ENCODE data around the gene ARL6. TPM values are rescaled to one million over a fixed set of nuclear protein-coding genes. Genes with fewer than 3 reads are reported as not detected.

Gene ARL6, protein sequence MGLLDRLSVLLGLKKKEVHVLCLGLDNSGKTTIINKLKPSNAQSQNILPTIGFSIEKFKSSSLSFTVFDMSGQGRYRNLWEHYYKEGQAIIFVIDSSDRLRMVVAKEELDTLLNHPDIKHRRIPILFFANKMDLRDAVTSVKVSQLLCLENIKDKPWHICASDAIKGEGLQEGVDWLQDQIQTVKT
- polyA plus RNA-seq (ENCODE audit: insufficient read depth in 1 of 5, insufficient read length in 5 of 5, low replicate concordance in 1 of 5): 10 to 100 TPM; 14.6 to 25.6 (median 20.0) TPM
- long read RNA-seq, donor 1, full-length matches to known transcripts: 8 of 8 reads
- long read RNA-seq, donor 1, partial matches to known transcripts: 0 of 8 reads
- long read RNA-seq, donor 1, other reads (novel, unspliced or antisense): 0 of 8 reads
- long read RNA-seq, donor 2, full-length matches to known transcripts: 1 of 1 reads
- long read RNA-seq, donor 2, partial matches to known transcripts: 0 of 1 reads
- long read RNA-seq, donor 2, other reads (novel, unspliced or antisense): 0 of 1 reads
- long read RNA-seq, donor 3, full-length matches to known transcripts: 5 of 5 reads
- long read RNA-seq, donor 3, partial matches to known transcripts: 0 of 5 reads
- long read RNA-seq, donor 3, other reads (novel, unspliced or antisense): 0 of 5 reads
- long read RNA-seq, donor 4, partial matches to known transcripts: 0 of 1 reads
- long read RNA-seq, donor 4, other reads (novel, unspliced or antisense): 0 of 1 reads
- long read RNA-seq, donor 5, full-length matches to known transcripts: 7 of 7 reads
- long read RNA-seq, donor 5, partial matches to known transcripts: 0 of 7 reads
- long read RNA-seq, donor 5, other reads (novel, unspliced or antisense): 0 of 7 reads
- long read RNA-seq, donor 6, full-length matches to known transcripts: 8 of 8 reads
- long read RNA-seq, donor 6, partial matches to known transcripts: 0 of 8 reads
- long read RNA-seq, donor 6, other reads (novel, unspliced or antisense): 0 of 8 reads
- long read RNA-seq, donor 7, full-length matches to known transcripts: 2 of 2 reads
- long read RNA-seq, donor 7, partial matches to known transcripts: 0 of 2 reads
- long read RNA-seq, donor 7, other reads (novel, unspliced or antisense): 0 of 2 reads
- long read RNA-seq, donor 8, full-length matches to known transcripts: 4 of 4 reads
- long read RNA-seq, donor 8, partial matches to known transcripts: 0 of 4 reads
- long read RNA-seq, donor 8, other reads (novel, unspliced or antisense): 0 of 4 reads

DNA sequence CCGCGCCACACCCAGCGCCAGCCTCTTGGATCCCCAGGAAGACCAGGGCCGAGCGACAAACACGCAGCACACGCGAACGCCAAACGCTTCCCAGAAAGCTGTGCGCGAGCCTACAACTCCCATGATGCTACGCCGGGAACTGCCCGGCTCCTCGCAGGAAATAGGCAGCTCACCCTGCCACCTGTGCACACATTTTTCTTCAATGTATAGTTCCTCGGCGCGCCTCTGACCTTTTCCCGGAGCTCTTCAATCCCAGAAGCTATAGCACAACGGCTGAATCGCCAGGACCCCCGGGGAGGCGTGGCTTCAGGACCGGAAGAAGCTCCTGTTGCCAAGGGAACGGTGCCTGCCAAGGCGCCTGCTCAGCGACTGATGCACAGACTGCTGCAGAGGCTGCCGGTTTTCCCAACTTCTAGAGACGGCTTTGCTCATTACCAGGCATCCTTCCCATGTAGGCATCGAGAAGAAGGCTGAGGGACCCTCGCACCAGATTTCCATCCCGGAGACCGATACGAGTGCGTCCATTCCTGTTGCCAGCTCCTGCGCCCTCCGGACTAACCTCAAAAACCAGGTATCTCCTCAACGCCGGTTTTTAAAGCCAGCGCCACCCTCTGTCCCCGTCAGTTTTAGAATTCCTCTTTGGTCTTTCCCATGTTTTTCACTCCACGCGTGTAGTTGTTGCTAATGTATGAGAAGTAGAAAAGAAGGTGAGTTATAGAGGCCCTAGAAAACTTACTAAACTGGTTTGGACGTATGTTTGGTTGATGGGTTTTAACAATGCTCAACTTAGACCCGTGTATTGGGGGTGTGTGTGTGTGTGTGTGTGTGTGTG, at the start of gene ARL6:
Gene ARL6, plus strand, starts transcription at position 352 of the 832 bp plus-strand sequence. CDS start 3,350 bp downstream, outside the sequence.
- DNase-seq: peak; percentile 90

DNA sequence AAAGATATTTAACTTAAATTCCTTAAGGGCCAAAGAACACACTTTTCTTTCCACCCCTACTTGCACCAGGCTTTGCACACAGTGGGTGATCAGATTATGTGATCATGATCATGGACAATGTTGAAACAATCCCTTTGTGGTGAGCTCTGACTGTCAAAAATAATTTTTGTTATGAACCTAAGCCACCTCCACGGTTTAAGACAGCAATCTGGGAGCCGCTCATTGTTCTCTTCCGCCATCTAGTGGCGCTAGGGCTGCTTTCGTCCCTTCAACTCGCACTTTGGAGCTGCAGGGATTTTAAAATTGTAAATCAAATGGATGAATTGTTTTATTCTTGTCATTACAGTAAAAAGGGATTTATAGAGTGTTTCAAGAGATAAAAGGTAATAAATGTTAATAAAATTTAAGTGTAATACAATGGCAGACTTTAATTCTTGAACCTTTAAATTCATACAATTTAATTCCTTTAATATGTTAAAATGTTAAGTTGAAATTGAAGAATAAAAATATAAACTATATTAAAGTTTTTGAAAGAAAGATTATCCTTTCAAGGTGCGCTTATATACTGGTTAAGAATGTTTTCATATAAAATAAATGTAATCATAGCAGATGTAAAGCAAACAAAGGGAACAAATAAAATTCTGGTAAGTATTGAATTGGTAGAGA, 45.3 kb upstream of the ARL6 start:
- peak; percentile 51 to 69 for DNase-seq

DNA sequence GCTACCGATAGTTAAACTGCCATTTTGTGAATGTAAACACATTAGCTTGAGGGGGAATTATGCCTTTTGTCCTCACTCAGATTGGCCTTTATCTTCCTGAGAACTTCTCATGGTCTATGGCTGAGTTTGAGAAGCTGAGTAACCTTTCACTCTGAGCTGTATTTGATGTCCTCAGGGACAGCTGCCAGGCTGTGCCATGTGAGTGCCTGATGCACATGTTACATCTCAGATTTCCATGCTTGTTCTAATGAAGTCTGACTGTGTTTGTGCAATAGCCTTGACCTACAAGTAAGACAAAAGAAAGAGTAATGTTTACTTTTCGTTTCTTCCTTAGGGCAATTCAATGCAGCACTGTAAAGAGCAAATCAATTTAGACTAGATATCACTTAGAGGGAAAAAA, 44.1 kb upstream of the ARL6 start:
- DNase-seq: no peak

DNA sequence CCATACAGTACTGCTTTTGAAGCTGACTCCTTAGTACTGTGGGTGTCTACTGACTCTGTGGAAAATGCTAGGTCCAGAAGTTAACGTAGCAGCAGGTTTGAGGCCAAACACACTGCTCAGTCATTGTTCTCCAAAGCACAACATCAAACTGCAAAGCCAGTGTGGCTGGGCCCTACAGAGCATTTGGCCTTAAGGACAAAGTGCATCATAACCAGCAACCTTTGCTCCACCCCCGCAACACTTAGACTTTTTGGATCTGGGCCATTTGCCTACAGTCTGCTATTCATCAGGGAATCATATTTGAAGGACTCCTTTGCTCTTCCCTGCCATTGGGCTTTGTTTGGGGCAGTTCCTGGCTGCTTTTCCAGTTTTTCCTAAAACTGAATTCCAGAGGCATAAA, 43.1 kb upstream of the ARL6 start:
- DNase-seq: no peak

DNA sequence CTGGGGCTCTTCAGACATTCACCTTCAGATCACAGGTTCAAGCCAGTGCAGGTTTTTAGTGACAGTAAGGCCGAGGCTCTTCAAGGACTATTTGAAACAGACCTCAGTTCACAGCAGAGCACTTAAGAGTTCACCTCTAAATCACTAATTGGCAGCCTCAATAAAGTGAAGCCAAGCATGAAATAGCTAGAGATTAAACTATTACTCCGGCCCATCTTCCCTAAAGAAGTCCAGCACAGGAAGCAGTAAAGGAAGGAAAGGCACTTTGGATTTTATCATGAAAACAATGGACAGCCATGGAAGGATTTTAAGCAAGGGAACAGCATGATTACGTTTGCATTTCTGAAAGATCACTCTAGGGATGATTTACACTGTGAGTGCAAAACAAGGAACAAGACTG, 27.6 kb upstream of the ARL6 start:
- no peak for DNase-seq

DNA sequence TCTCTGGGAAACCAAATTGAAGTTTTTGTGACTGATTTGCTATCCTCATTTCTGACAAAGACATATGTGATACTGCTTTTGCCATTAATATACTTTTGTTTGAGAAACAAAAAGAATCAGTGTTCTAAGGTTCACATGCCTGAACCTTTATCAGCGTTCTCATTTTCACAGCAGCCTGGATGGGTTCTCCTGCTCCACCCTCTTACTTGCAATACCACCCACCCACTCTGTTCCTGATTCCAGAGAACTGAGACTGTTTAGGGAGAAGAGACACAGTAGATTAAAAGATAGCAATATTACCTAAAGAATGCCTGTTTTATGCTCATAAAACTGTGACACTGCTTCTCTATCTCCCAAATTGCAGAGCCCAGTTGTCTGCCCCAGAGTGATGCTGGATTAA, 25.8 kb upstream of the ARL6 start:
- no peak for DNase-seq

DNA sequence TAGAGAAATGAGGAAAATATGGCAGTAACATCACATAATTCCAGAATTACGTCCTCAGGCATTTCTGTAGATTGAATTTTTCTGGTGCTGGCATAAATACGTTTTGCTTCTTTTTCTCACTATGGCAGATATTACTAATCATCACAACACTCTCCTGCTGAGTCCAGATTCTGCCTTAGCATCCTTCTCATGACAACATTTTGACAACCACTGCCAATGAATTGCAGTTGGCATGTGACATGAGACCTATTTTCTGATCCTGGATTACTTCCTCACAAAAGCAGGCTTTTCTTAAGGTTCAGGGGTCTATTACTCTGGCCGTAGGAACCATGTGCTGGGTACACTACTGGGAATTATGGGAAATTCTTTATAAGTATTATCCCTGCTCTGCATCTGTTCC, 22.5 kb upstream of the ARL6 start:
- no peak for DNase-seq

DNA sequence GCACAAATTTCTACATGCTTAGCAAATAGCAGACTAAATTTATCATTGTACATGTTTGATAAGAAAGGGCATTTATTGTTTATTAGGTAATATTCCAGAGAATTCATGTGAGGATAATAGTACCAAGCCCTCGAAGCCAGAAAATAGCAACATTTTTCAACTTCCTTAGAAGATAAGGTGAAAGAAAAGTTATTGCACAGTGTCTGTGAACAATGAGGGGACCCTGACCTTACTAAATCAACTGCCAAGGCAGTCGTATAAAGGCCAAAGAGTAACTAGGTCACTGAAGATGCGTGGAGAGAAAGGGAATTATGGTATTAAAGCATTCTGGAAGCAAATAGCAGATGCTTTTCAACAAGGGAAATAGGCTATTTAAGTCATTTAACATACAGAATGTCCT, 20.3 kb upstream of the ARL6 start:
- no peak for DNase-seq

DNA sequence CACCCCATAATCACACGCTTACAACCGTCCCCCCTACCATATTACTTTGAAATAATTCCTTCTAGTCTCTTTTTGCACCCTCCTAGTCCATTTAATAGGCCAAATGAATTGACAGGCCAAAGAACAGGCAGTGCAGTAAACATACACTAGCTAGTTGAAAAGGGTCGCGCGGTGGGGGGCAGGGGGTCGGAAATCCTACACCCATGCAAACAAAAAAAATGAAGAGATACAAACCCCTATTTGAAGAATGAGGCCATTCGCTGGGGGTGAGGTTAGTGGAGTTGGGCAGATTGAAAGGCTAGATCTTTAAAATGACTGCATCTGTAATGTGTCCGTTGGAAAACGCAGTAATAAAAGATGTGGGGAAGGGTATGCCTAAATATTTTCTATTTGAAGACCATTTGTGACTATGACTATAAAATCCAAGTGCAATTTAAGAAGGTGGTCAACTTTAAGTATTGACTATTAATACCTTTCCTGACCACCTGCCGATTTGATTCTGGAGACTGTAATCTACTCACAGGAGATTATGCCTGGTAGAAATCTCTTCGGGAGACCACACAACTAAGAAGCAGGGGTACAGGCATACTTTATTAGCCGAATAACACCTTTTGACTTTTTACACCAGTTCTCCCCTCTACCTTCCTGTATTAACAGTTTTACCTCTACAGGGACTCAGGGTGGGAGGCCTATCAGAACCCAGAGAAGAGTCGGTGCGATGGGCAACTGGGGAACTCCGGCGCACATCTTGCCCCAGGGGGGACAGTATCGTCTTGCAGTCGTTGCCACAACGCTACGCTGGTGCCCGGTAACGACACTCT, 762 bp upstream of the ARL6 start:
- peak in 1 of 2 donors; percentile 7 for DNase-seq

DNA sequence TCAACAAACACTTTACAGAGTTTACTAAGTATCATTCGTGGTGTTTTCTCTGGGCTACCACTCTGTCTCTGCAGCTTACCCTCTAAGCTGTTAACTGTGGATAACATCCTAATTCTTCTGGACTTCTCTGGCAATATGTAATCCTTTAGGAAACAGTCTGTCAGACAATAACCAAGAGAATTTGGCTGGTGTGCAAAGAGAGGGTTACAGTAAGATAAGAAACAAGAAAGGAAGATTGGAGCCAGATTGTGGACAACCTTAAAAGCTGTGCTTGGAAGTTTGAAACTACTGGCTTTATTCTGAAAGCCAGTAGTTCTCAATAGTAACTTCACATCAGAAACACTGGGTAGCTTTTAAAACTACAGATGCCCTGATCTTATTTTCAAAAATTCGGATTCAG, 778 bp downstream of the ARL6 start:
- DNase-seq: peak; percentile 13 to 21

DNA sequence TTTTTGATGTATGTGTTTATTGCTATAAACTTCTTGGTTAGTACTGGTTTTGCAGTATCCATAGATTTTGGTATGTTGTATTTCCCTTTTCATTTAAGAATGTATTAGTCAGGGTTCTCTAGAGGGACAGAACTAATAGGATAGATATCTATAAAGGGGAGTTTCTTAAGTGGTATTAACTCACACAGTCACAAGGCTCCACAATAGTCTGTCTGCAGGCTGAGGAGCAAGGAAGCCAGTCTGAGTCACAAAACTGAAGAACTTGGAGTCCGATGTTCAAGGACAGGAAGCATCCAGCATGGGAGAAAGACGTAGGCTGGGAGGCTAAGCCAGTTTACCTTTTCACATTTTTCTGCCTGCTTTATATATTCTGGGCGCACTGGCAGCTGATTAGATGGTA, 8.4 kb downstream of the ARL6 start:
- no peak for DNase-seq

DNA sequence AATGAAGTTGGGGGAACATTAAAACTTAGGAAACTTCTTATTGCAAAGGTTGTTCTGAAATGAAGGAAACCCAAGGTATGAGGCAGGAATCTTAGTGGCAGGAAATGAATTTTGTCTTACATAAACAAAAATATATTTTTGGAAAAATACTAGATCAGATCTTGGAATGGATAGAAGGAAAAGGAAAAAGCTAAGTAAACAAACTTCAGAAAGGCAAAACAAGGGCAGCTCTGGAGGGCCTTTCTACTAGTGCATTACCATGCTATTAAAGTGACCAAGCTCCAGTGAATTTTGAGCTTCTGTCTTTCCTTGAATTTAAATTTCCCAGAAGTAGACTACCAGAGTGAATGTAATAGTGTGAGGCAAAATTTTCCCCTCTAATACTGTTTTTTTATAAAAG, 13.6 kb downstream of the ARL6 start:
- DNase-seq: no peak

DNA sequence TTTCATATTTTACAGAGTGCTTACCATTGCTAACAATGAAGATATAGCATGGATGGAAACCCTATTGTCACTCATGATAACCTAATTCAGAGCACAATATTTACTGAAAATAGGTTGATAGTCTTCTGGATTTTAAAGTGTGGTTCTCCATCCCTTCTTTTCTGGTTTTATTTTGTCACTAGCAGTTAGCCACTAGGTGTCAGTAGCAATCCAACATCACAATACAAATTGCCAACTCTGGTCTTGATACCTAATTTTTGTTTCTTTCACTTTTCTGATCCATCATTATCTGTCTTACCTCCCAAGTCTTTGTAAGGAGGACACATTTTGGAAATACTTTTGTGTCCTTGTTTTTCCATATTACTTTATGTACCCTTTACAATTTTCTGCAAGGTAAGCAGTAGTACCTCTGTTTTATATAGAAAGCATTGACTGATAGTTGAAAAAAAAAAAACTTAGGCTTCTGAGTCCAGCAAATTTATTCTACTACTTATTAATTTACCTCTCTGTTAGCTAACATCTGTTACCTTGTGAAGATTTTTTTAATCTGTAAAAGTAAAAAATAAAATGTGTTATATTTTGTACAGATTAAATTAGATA, 29.0 kb downstream of the ARL6 start:
- DNase-seq: peak; percentile 26 to 50

DNA sequence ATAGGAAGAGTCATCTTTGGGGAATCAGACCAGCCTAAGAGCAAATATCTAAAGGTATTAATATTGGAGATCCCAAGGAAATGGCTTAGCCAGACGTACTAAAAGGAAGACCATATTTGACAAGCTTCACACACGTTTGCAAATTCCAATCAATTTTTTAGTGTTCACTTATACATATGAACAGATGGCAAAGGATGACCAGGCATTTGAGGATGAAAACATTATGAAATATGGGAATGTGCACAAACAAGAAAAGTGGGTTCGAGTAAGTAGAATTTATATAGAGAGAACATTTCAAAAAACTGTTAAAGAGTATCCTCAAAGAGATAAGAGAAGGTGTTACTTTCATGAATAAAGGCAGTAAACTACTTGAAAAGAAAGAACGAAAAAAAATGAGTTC, 31.4 kb downstream of the ARL6 start:
- no peak for DNase-seq

DNA sequence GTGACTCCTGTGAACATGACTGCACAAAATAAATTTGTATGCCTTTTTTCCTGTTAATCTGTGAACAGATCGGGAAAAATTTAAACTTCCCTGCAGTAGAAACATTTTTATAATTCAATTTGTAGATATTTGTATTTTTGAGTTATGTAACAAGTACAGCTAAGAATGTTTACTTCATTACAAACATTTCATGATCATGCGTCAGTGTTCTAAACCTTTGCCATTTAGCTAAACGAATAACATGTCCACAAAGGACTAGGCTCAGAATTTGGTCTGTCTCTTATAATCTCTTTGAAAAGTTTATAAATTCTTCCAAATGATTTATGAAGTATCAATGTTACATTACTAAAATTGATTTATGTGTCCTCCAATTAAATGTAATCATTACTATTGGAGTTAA, 39.9 kb downstream of the ARL6 start:
- DNase-seq: no peak

DNA sequence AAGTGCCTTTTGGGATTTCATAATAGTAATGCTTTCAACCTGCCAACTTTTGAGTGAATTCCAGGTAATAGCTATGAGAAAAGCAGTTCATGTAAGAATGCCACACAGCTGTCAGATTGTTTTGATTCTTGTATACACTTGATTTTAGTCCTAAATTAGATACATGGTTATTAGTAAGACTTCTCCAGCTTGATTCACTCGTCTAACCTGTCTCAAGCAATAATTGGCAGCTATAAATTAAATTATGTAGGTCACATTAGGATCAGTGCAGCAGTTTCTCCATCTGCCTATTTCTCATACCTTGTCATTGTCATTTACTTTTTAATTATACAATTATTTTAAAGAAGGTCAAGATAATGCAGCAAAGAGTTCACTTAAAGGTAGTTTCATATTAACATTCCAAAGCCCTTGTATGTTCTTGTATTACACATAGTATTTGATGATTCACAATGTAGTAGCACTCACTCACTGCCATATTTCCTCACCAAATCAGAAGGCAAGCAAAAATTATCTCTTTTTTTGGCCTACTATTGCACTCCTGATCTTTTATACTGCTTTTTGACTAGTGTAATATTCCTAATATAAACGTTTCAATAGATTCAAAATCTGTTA, 46.3 kb downstream of the ARL6 start:
- no peak for DNase-seq

DNA sequence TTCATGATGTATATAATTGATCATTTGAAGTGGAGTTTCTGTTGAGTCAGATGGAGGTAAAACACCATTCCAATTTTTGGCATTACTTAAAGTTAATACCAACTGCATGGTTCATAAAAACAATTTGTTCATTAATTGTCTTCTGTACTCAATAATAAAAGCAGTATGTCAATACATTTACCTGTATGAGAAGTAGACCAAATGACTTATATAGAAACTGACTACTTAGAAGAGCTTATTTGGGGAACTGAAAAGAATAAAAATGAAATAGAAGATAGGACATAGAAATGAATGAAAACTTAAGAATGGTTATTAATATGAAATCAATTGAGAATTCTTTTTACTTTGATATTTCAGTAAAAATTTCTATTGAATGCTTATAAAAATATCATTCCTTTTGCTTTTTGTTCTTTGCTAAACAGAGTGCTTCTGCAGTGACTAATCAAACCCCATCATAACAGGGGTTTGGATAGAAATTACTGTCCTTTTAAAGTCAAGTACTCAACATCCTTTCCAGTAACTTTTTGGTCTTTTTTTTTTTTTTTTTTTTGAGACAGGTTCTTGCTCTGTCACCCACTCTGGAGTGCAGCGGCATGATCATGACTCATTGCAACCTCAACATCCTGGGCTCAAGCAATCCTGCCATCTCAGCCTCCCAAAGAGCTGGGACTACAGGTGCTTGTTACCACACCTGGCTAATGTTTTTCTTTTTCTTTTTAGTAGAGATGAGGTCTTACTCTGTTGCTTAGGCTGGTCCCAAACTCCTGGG, 50.8 kb downstream of the ARL6 start:
- no peak for DNase-seq

DNA sequence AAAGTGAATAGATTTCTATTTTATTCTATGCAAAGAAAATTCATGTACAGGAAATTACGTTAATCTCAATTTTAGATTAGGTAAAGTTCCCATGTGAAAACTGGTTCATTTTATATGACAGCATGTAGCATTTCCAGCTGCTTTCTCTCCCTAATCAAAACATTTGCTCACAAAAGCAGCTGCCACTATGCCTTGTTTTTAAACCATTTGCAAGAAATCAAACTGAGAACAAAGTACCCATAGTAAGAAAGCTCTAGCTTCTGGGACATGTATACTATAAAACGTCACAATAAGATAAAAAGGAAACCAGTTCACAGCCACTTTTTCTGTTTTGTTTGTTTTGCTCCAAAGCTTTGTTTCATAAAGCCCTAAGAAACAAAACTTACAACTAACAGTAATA, 52.3 kb downstream of the ARL6 start:
- DNase-seq: peak; percentile 25 to 31

Measured in right lung (tissue), 10 donors.